ENCODE data around the gene THAP7. TPM values are rescaled to one million over a fixed set of nuclear protein-coding genes. Genes with fewer than 3 reads are reported as not detected.

Gene THAP7
- total RNA-seq, 3 donors from 2014 or later = 35.8 to 59.9 (median 52.4) TPM

- peak overlapping the region; percentile 8 to 99 for H3K27ac ChIP-seq
- no peaks in the 10 kb centered on the region for H3K36me3 ChIP-seq
- peak overlapping the region in 2 of 3 donors; percentile 74 to 85 for H3K4me3 ChIP-seq
- H3K4me1 ChIP-seq = peaks cover 4 to 22% of the 10 kb centered on the region in 2 donors
- H3K27me3 ChIP-seq = no peaks in the 10 kb centered on the region
- no peak for DNase-seq (ENCODE audit: low spot score in 2 of 2)
- no peaks in the 10 kb centered on the region for H3K9me3 ChIP-seq
- intact Hi-C loops (cut with DNase I; ENCODE audit: low total_unique reads) = no loop called here
- TF ChIP-seq POLR2A (IDR thresholded peaks at IDR 0.05) = no peak
- TF ChIP-seq CTCF (IDR thresholded peaks at IDR 0.05) = no peak
- TF ChIP-seq POLR2AphosphoS5 (IDR thresholded peaks at IDR 0.05) = no peak
Observed at GRCh38 chr22:20999350-21000206, 2.3 kb downstream of the THAP7 start.

GRCh38 chr22:20998411-20999336 lies 3.2 kb downstream of the THAP7 start:
- intact Hi-C loops (cut with DNase I; ENCODE audit: low total_unique reads) = no loop called here

GRCh38 chr22:20997536-20998257 lies 4.2 kb downstream of the THAP7 start:
- H3K4me3 ChIP-seq = no peak overlapping the region
- no peak for TF ChIP-seq POLR2A (IDR thresholded peaks at IDR 0.05)
- no peak for TF ChIP-seq POLR2AphosphoS5 (IDR thresholded peaks at IDR 0.05)
- no peak for TF ChIP-seq CTCF (IDR thresholded peaks at IDR 0.05)
- peaks cover 4 to 14% of the 10 kb centered on the region in 2 donors for H3K4me1 ChIP-seq
- intact Hi-C loops (cut with DNase I; ENCODE audit: low total_unique reads) = no loop called here
- no peaks in the 10 kb centered on the region for H3K9me3 ChIP-seq
- no peak for DNase-seq (ENCODE audit: low spot score in 2 of 2)
- no peaks in the 10 kb centered on the region for H3K36me3 ChIP-seq
- H3K27me3 ChIP-seq = no peaks in the 10 kb centered on the region
- H3K27ac ChIP-seq = peak overlapping the region in 1 of 2 donors; percentile 12

More at GRCh38 chr22:20998411-20999336, 3.2 kb downstream of the THAP7 start:
- Histone ChIP-seq H3K4me3 (no peak overlapping the region), H3K4me1 (peaks cover 4 to 18% of the 10 kb centered on the region in 2 donors), H3K27ac (no peak overlapping the region), H3K36me3 (no peaks in the 10 kb centered on the region), H3K27me3 (no peaks in the 10 kb centered on the region), H3K9me3 (no peaks in the 10 kb centered on the region)
- DNase-seq (ENCODE audit: low spot score in 2 of 2) = no peak
- TF ChIP-seq CTCF (IDR thresholded peaks at IDR 0.05) (no peak), POLR2AphosphoS5 (IDR thresholded peaks at IDR 0.05) (no peak), POLR2A (IDR thresholded peaks at IDR 0.05) (no peak)

GRCh38 chr22:20996598-20997535 lies 5.1 kb downstream of the THAP7 start:
- TF ChIP-seq POLR2A (IDR thresholded peaks at IDR 0.05) (no peak), POLR2AphosphoS5 (IDR thresholded peaks at IDR 0.05) (no peak), CTCF (IDR thresholded peaks at IDR 0.05) (no peak)
- no peaks in the 10 kb centered on the region for H3K36me3 ChIP-seq

More at GRCh38 chr22:20996598-20997535, 5.1 kb downstream of the THAP7 start:
- Histone ChIP-seq H3K27me3 (no peaks in the 10 kb centered on the region), H3K4me1 (peaks cover 4 to 14% of the 10 kb centered on the region in 2 donors), H3K9me3 (no peaks in the 10 kb centered on the region), H3K27ac (peak overlapping the region in 1 of 2 donors; percentile 12), H3K4me3 (no peak overlapping the region)
- DNase-seq (ENCODE audit: low spot score in 2 of 2) = no peak
- intact Hi-C loops (cut with DNase I; ENCODE audit: low total_unique reads) = no loop called here
